ENCODE data around the gene SRR.

GRCh38 chr17:2347805-2348685 is 44.3 kb downstream of the SRR start:
- TF ChIP-seq EZH2 (IDR thresholded peaks at IDR 0.05; ENCODE audit: borderline replicate concordance, insufficient read depth, low read length, poor library complexity, severe bottlenecking) (no peak), SMC3 (conservative IDR thresholded peaks at IDR 0.05; ENCODE audit: poor library complexity) (no peak)
- TF ChIP-seq, protein P1, sequence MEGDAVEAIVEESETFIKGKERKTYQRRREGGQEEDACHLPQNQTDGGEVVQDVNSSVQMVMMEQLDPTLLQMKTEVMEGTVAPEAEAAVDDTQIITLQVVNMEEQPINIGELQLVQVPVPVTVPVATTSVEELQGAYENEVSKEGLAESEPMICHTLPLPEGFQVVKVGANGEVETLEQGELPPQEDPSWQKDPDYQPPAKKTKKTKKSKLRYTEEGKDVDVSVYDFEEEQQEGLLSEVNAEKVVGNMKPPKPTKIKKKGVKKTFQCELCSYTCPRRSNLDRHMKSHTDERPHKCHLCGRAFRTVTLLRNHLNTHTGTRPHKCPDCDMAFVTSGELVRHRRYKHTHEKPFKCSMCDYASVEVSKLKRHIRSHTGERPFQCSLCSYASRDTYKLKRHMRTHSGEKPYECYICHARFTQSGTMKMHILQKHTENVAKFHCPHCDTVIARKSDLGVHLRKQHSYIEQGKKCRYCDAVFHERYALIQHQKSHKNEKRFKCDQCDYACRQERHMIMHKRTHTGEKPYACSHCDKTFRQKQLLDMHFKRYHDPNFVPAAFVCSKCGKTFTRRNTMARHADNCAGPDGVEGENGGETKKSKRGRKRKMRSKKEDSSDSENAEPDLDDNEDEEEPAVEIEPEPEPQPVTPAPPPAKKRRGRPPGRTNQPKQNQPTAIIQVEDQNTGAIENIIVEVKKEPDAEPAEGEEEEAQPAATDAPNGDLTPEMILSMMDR (IDR thresholded peaks at IDR 0.05; ENCODE audit: poor library complexity, severe bottlenecking) = no peak
